H1 (cell line): Measurements from ENCODE around the gene RBM20. TPM values are rescaled to one million over a fixed set of nuclear protein-coding genes. Genes with fewer than 3 reads are reported as not detected.

Experiments used
- CTCF ChIA-PET: fragments of 300-600 bp; sonication (Branson Sonifier 250); formaldehyde crosslinking; loops from one replicate; lab custom pipeline; 2021; ENCODE audit not compliant: partially characterized antibody; lab: Charles Lee
- POLR2A ChIA-PET: fragments of 300-600 bp; sonication (Branson Sonifier 250); formaldehyde crosslinking; loops from one replicate; lab custom pipeline; 2021; ENCODE audit warnings: inconsistent platforms; ENCODE audit not compliant: partially characterized antibody; lab: Charles Lee
- DNase-seq, 2 experiments: peaks; one replicate each; pipeline versions ENCODE4 v3.0.0 to v3.0.0-alpha.2; 2010 to 2022; ENCODE audit warnings: low spot score in 2 of 2, low read depth in 1 of 2, mixed read lengths in 1 of 2
- FAIRE-seq: peaks from 2 replicates; lab custom pipeline; 2011; peaks lifted over from hg19 to GRCh38; lab: Jason Lieb, UNC
- H2AFZ ChIP-seq: 2 replicates; pipeline ENCODE4 v1.8.1; 2012; ENCODE audit warnings: low read length, inconsistent platforms
- H2AK5ac ChIP-seq: 2 replicates; pipeline ENCODE4 v1.6.1; 2013; ENCODE audit warnings: low read depth, low read length
- H2BK120ac ChIP-seq: replicated peaks from 2 replicates; pipeline ENCODE3; 2013; ENCODE audit warnings: low read depth, low read length, inconsistent platforms
- H2BK12ac ChIP-seq: 2 replicates; pipeline ENCODE4 v1.6.1; 2013; ENCODE audit warnings: low read depth, low read length
- H2BK15ac ChIP-seq: 2 replicates; pipeline ENCODE4 v1.6.1; 2013; ENCODE audit warnings: low read length
- H2BK20ac ChIP-seq: 2 replicates; pipeline ENCODE4 v1.6.1; 2013; ENCODE audit warnings: low read length
- H2BK5ac ChIP-seq: 2 replicates; pipeline ENCODE4 v1.6.1; 2013; ENCODE audit warnings: low read depth, low read length
- H3K14ac ChIP-seq: 2 replicates; pipeline ENCODE4 v1.6.1; 2013; ENCODE audit warnings: inconsistent platforms; ENCODE audit not compliant: insufficient read length
- H3K18ac ChIP-seq: 2 replicates; pipeline ENCODE4 v1.6.1; 2013; ENCODE audit warnings: low read length; ENCODE audit errors: extremely low read depth
- H3K23ac ChIP-seq: 2 replicates; pipeline ENCODE4 v1.6.1; 2013; ENCODE audit warnings: inconsistent platforms; ENCODE audit not compliant: insufficient read length
- H3K23me2 ChIP-seq: 2 replicates; pipeline ENCODE4 v1.6.1; 2013; ENCODE audit warnings: low read depth, low read length
- H3K27ac ChIP-seq: 2 replicates; pipeline ENCODE4 v1.6.1; 2011; ENCODE audit warnings: low read depth, low read length, inconsistent platforms
- H3K27me3 ChIP-seq, 4 experiments: replicated peaks in 1 of 4; 1 replicate in 1 of 4; 2 replicates in 3 of 4; pipeline versions ENCODE4 v1.6.1 to v1.8.1; 2011 to 2013; ENCODE audit warnings: low read length in 3 of 4, mild to moderate bottlenecking in 3 of 4, inconsistent platforms in 2 of 4, mixed read lengths in 2 of 4, moderate library complexity in 1 of 4; ENCODE audit not compliant: control insufficient read depth in 3 of 4, insufficient read depth in 3 of 4; ENCODE audit errors: extremely low read depth in 1 of 4
- H3K36me3 ChIP-seq, 4 experiments: 2 replicates each; pipeline versions ENCODE4 v1.6.1 to v1.8.1; 2011 to 2013; ENCODE audit warnings: mild to moderate bottlenecking in 4 of 4, low read length in 3 of 4, moderate library complexity in 2 of 4, control low read depth in 1 of 4, inconsistent platforms in 1 of 4; ENCODE audit not compliant: insufficient read depth in 4 of 4, control insufficient read depth in 2 of 4
- H3K4ac ChIP-seq: replicated peaks from 2 replicates; pipeline ENCODE3; 2013; ENCODE audit warnings: low read length, low read depth, mixed read lengths, inconsistent platforms; ENCODE audit not compliant: insufficient read length
- H3K4me1 ChIP-seq, 4 experiments: replicated peaks in 1 of 4; 1 replicate in 1 of 4; 2 replicates in 3 of 4; pipeline versions ENCODE4 v1.6.1 to v1.8.1; 2011 to 2013; ENCODE audit warnings: low read length in 3 of 4, inconsistent platforms in 2 of 4, mixed read lengths in 1 of 4; ENCODE audit not compliant: insufficient read depth in 4 of 4, control insufficient read depth in 3 of 4
- H3K4me2 ChIP-seq, 2 experiments: 2 replicates each; pipeline versions ENCODE4 v1.6.1 to v1.8.1; 2011 to 2013; ENCODE audit warnings: low read depth in 2 of 2, low read length in 2 of 2, control low read depth in 1 of 2, inconsistent platforms in 1 of 2, mild to moderate bottlenecking in 1 of 2; ENCODE audit not compliant: insufficient read depth in 1 of 2
- H3K4me3 ChIP-seq, 4 experiments: fragments of 200-600, 300-600 bp in 1 of 4; sonication (generic), shearing (Covaris generic), sonication (Bioruptor Twin) in 1 of 4; 2 replicates each; pipeline versions ENCODE4 v1.5.1 to v1.8.1; 2011 to 2016; ENCODE audit warnings: low read length in 4 of 4, low read depth in 3 of 4, control low read depth in 2 of 4, inconsistent platforms in 2 of 4, mild to moderate bottlenecking in 2 of 4, mixed read lengths in 1 of 4, moderate library complexity in 1 of 4; ENCODE audit not compliant: insufficient read depth in 2 of 4; ENCODE audit errors: extremely low read depth in 1 of 4
- H3K56ac ChIP-seq: replicated peaks from 2 replicates; pipeline ENCODE3; 2013; ENCODE audit warnings: low read depth, mild to moderate bottlenecking, mixed read lengths, low read length, inconsistent platforms; ENCODE audit not compliant: insufficient read length
- H3K79me1 ChIP-seq: 2 replicates; pipeline ENCODE4 v1.6.1; 2013; ENCODE audit warnings: low read depth, low read length, control low read depth
- H3K79me2 ChIP-seq, 2 experiments: 2 replicates each; pipeline versions ENCODE4 v1.6.1 to v1.8.1; 2012 to 2013; ENCODE audit warnings: low read length in 2 of 2, mild to moderate bottlenecking in 2 of 2, inconsistent platforms in 1 of 2; ENCODE audit not compliant: insufficient read depth in 2 of 2, control insufficient read depth in 1 of 2
- H3K9ac ChIP-seq, 4 experiments: replicated peaks in 1 of 4; 1 replicate in 1 of 4; 2 replicates in 3 of 4; pipeline versions ENCODE4 v1.6.1 to v1.8.1; 2011 to 2013; ENCODE audit warnings: low read depth in 3 of 4, low read length in 3 of 4, control low read depth in 2 of 4, mild to moderate bottlenecking in 2 of 4, moderate library complexity in 2 of 4, inconsistent platforms in 1 of 4; ENCODE audit errors: extremely low read depth in 1 of 4
- H3K9me3 ChIP-seq, 2 experiments: 2 replicates each; pipeline versions ENCODE4 v1.6.1 to v1.8.1; 2012 to 2013; ENCODE audit warnings: mild to moderate bottlenecking in 2 of 2, moderate library complexity in 2 of 2, control low read depth in 1 of 2, inconsistent platforms in 1 of 2, low read depth in 1 of 2, low read length in 1 of 2, mixed read lengths in 1 of 2; ENCODE audit not compliant: insufficient read depth in 2 of 2
- H4K20me1 ChIP-seq, 2 experiments: replicated peaks in 1 of 2; 2 replicates each; pipeline versions ENCODE3 to v1.8.1; 2011 to 2013; ENCODE audit warnings: inconsistent platforms in 2 of 2, low read length in 2 of 2, mild to moderate bottlenecking in 1 of 2; ENCODE audit not compliant: insufficient read depth in 2 of 2, control insufficient read depth in 1 of 2
- H4K5ac ChIP-seq: 2 replicates; pipeline ENCODE4 v1.6.1; 2013; ENCODE audit warnings: low read length, low read depth, mixed read lengths, inconsistent platforms; ENCODE audit not compliant: insufficient read length
- H4K8ac ChIP-seq: 2 replicates; pipeline ENCODE4 v1.8.0; 2013; ENCODE audit warnings: mild to moderate bottlenecking, moderate library complexity, low read length, inconsistent platforms; ENCODE audit not compliant: insufficient read depth; ENCODE audit errors: extremely low read depth
- H4K91ac ChIP-seq: replicated peaks from 2 replicates; pipeline ENCODE3; 2013; ENCODE audit warnings: low read length, mixed read lengths, inconsistent platforms; ENCODE audit not compliant: insufficient read length
- BACH1 ChIP-seq: IDR thresholded peaks from 2 replicates; pipeline ENCODE4 v1.6.1; 2012; ENCODE audit warnings: low read length, improper control_type of control experiment
- BRCA1 ChIP-seq: IDR thresholded peaks from 2 replicates; pipeline ENCODE4 v1.6.1; 2012; ENCODE audit warnings: low read depth, low read length, improper control_type of control experiment
- KDM1A ChIP-seq: fragments of 200-600, 300-600 bp; sonication (generic); IDR thresholded peaks from 2 replicates; pipeline ENCODE4 v1.7.1; 2016; ENCODE audit warnings: mild to moderate bottlenecking, low read length, borderline replicate concordance
- POLR2AphosphoS5 ChIP-seq: IDR thresholded peaks from 2 replicates; pipeline ENCODE4 v1.6.1; 2011; ENCODE audit warnings: low read depth, low read length
- POU5F1 ChIP-seq: IDR thresholded peaks from 2 replicates; pipeline ENCODE4 v1.6.1; 2011; ENCODE audit warnings: low read depth, mild to moderate bottlenecking, low read length, moderate library complexity
- SP1 ChIP-seq: IDR thresholded peaks from 2 replicates; pipeline ENCODE4 v1.6.1; 2011; ENCODE audit warnings: low read depth, low read length
- SUZ12 ChIP-seq: fragments of 200-600 bp; sonication (generic); IDR thresholded peaks from 2 replicates; pipeline ENCODE4 v1.6.1; 2012; ENCODE audit warnings: mild to moderate bottlenecking, inconsistent platforms, low read length, moderate library complexity, mixed read lengths
- WGBS, 2 experiments: shearing (Covaris generic) in 1 of 2; methylation state at CpG; one replicate each; pipeline versions ENCODE4 v1.1.6 to v1.1.7; 2013 to 2015; ENCODE audit warnings: low lambda C conversion rate in 2 of 2, mixed read lengths in 2 of 2, inconsistent platforms in 1 of 2, low coverage in 1 of 2, missing lambda C conversion rate in 1 of 2; ENCODE audit not compliant: insufficient replicate concordance in 2 of 2, insufficient coverage in 1 of 2, insufficient read length in 1 of 2; ENCODE audit errors: extremely low coverage in 1 of 2, missing lambda C conversion rate in 1 of 2; 5-methylcytosine and 5-hydroxymethylcytosine counted together
- polyA plus RNA-seq, 7 experiments: library from polyadenylated mRNA; depleted of rRNA in 3 of 7; stranded (reverse) in 5 of 7; unstranded in 2 of 7; fragments of >200 nt in 5 of 7; fragments of 200-250 nt in 2 of 7; gene quantifications; 1 replicate in 5 of 7; 2 replicates in 1 of 7; 4 replicates in 1 of 7; pipeline versions ENCODE4 v1.2.1 to v1.2.3, GENCODE V29; 2011 to 2013; ENCODE audit warnings: missing spikeins in 2 of 7, mixed read lengths in 2 of 7
- total RNA-seq: library from RNA; stranded (reverse); fragmentation: NEBNext Ultra II Directional; extraction: Animal tissue kit (Norgen Biotek cat#: 25700); gene quantifications from 2 replicates; pipeline ENCODE4 v1.2.1, GENCODE V29; 2021

The RBM20 gene
- total and polyA plus RNA-seq, 2 of the 8 experiments (the other 6 are each of a cell fraction or from before 2014, with no cell fraction given), result 0.05 to 0.63 TPM

- Histone ChIP-seq H4K91ac (no peak overlapping the region), H3K36me3 (no peaks in the 10 kb centered on the region), H3K79me2 (no peaks in the 10 kb centered on the region), H3K4me1 (peaks cover 5 to 9% (median 8%) of the 10 kb centered on the region in 4 experiments), H3K4me3 (no peak overlapping the region), H3K56ac (no peak overlapping the region), H2BK5ac (no peak overlapping the region), H3K79me1 (no peaks in the 10 kb centered on the region), H2BK15ac (no peak overlapping the region), H4K8ac (no peak overlapping the region), H3K27ac (no peak overlapping the region), H3K4me2 (no peak overlapping the region), H3K27me3 (no peaks in the 10 kb centered on the region), H3K4ac (no peak overlapping the region), H2AK5ac (no peak overlapping the region), H3K23ac (no peak overlapping the region), H2BK120ac (no peak overlapping the region), H3K9me3 (no peaks in the 10 kb centered on the region), H2AFZ (no peak overlapping the region), H3K9ac (no peak overlapping the region), H3K18ac (no peak overlapping the region), H3K23me2 (no peaks in the 10 kb centered on the region; the same call in 1 of the 2 replicates), H2BK12ac (no peak overlapping the region), H4K5ac (no peak overlapping the region), H3K14ac (no peak overlapping the region), H2BK20ac (no peak overlapping the region), H4K20me1 (no peaks in the 10 kb centered on the region)
- FAIRE-seq (no peak), DNase-seq (no peak)
- CTCF ChIA-PET, result interaction anchor here (0.7 to 14.3 kb wide), 7 partner anchors 9 to 166 kb away, joined by 3 to 237 read pairs (median 4); no protein-coding TSS in a partner anchor
- TF ChIP-seq SUZ12 (no peak), SP1 (no peak), POLR2AphosphoS5 (no peak), POU5F1 (no peak), BACH1 (no peak), KDM1A (no peak), BRCA1 (no peak)
- POLR2A ChIA-PET, result no interaction called here
- WGBS, 2 experiments, result 89% methylated on average over 9 of the region's 9 CpGs; no CpG with 5 or more reads in 1 of the 2 experiments
Measured at GRCh38 chr10:110613996-110614495, 30.1 kb upstream of the RBM20 start.
